ENCODE measurements around the gene LGR6.
"Not testable (repeated sequence)": the region's sequence is repeated elsewhere in the genome, so short reads cannot be mapped to it uniquely, and the experiment has no call there.

The LGR6 gene

GRCh38 chr1:202348005-202348508, 154.5 kb downstream of the LGR6 start:
- DNase-seq, result no peak

GRCh38 chr1:202348509-202349205, 155.1 kb downstream of the LGR6 start, which contains the start of gene PPP1R12B:
Gene PPP1R12B, plus strand, starts transcription at chr1:202348699. Its CDS starts 153 bp downstream, at chr1:202348852.
- peak; percentile 99 for DNase-seq

GRCh38 chr1:202349206-202349928, 155.8 kb downstream of the LGR6 start:
- DNase-seq, result no peak

GRCh38 chr1:202351725-202352124, 158.1 kb downstream of the LGR6 start:
- DNase-seq, result no peak

- not testable (repeated sequence) for DNase-seq
Observed at GRCh38 chr1:202352583-202353197, 159.1 kb downstream of the LGR6 start.

GRCh38 chr1:202355944-202356553, 162.4 kb downstream of the LGR6 start:
- no peak for DNase-seq

- no peak for DNase-seq
Observed at GRCh38 chr1:202357506-202357905, 163.9 kb downstream of the LGR6 start.

- no peak for DNase-seq
Observed at GRCh38 chr1:202361224-202361623, 167.6 kb downstream of the LGR6 start.

GRCh38 chr1:202361701-202362100, 168.1 kb downstream of the LGR6 start:
- no peak for DNase-seq

GRCh38 chr1:202362212-202362611, 168.6 kb downstream of the LGR6 start:
- no peak for DNase-seq

GRCh38 chr1:202365092-202365815, 171.7 kb downstream of the LGR6 start:
- DNase-seq, result peak; percentile 28

- no peak for DNase-seq
Observed at GRCh38 chr1:202367271-202367670, 173.7 kb downstream of the LGR6 start.

Measured in NCI-H226 (cell line).